Right lobe of liver (tissue), 4 donors: ENCODE results near the gene PCDHB4.

Source experiments
- POLR2A ChIP-seq: fragments of 450-650 bp; IDR thresholded peaks from one replicate; pipeline ENCODE4 v1.6.1; 2017; ENCODE audit warnings: antibody characterized with exemption, mild to moderate bottlenecking
- TF ChIP-seq, protein P1 (sequence below), 4 donors: fragments of 200-600 bp in 3 of 4; fragments of 450-650 bp in 1 of 4; IDR thresholded peaks; one replicate each; pipeline versions ENCODE4 v1.5.1 to v1.8.0; 2016 to 2022; ENCODE audit warnings: antibody characterized with exemption in 4 of 4, mild to moderate bottlenecking in 2 of 4
- donor health status: DM: no; HTN: no; CAD: no.
- donor health status: DM: no; HTN: no; CAD: no.
- donor health status: DM: no; HTN: yes; CAD: no.

DNA sequence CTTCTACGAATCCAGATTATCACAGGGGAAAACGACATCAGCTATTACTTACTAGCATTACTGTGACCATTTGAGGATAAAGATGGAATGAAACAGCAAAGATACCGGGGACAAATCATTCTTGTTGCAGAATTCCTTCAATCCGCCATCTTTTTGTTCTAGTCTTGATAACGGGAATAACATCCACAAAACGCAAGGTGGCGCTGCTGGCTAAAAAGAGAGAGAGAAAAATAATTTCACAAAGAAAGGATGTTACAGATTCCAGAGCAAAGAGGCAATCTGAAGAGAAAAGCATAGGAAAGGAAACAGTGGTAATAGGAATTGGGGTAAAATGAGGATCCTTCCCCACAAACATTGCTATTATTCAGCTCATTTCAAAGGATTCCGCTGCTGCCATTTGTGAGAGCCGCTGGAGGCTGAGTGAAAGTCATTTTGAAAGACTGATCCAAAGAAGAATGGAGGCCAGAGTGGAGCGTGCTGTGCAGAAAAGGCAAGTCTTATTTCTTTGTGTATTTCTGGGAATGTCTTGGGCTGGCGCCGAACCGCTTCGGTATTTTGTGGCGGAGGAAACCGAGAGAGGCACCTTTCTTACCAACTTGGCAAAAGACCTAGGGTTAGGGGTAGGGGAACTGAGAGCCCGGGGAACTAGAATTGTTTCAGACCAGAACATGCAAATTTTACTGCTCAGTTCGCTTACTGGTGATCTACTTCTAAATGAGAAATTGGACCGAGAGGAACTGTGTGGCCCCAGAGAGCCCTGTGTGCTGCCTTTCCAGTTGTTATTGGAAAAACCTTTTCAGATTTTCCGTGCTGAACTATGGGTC lies 51.0 kb downstream of the PCDHB4 start, which contains the start of gene PCDHB7:
- TF ChIP-seq, protein P1, sequence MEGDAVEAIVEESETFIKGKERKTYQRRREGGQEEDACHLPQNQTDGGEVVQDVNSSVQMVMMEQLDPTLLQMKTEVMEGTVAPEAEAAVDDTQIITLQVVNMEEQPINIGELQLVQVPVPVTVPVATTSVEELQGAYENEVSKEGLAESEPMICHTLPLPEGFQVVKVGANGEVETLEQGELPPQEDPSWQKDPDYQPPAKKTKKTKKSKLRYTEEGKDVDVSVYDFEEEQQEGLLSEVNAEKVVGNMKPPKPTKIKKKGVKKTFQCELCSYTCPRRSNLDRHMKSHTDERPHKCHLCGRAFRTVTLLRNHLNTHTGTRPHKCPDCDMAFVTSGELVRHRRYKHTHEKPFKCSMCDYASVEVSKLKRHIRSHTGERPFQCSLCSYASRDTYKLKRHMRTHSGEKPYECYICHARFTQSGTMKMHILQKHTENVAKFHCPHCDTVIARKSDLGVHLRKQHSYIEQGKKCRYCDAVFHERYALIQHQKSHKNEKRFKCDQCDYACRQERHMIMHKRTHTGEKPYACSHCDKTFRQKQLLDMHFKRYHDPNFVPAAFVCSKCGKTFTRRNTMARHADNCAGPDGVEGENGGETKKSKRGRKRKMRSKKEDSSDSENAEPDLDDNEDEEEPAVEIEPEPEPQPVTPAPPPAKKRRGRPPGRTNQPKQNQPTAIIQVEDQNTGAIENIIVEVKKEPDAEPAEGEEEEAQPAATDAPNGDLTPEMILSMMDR (IDR thresholded peaks at IDR 0.05): peak in 2 of 4 donors; percentile 11 to 22
- TF ChIP-seq POLR2A: no peak
